ENCODE data around the gene SLC15A5. TPM values are rescaled to one million over a fixed set of nuclear protein-coding genes. Genes with fewer than 3 reads are reported as not detected.

SLC15A5 gene
- total RNA-seq, 1 experiment from 2014 or later, result not detected

DNA sequence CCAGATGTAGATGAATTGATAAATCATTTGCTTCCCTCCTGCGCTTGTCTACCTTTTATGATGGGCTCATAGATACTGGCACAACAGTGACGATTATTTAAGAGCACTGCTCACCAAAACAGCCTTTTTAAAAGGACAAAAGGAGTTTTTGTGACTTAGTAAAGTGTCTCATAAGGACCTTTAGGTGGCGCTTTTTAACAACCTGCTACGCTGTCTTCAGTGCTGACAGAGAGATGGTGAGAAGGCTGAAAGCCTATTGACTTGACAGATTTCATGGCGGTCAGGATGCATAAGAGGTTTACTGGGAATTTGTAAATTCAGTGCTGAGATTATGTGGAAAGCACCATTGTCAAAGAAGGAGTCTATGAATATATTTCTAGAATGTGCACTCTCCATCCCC lies 87.6 kb downstream of the SLC15A5 start:
- H3K4me2 ChIP-seq, result no peak overlapping the region

DNA sequence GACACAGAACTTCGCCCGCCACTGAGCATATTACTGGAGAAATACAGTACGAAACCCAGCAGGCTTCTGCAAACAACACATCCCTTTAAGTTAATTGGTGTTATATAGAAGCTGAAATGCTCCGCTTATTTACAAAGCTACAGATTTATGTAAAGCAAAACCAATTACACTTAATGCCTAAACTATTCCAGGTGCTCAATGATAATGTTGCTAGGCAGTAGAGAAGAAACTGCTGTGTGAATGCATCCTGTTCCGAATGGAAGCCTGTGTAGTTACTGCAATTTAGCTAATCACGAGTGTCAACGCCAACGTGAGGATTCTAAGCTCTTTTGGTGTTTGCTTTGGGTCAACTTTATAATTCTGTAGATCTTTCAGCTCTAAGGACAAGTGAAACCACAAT lies 89.8 kb downstream of the SLC15A5 start:
- TF ChIP-seq, protein P1, sequence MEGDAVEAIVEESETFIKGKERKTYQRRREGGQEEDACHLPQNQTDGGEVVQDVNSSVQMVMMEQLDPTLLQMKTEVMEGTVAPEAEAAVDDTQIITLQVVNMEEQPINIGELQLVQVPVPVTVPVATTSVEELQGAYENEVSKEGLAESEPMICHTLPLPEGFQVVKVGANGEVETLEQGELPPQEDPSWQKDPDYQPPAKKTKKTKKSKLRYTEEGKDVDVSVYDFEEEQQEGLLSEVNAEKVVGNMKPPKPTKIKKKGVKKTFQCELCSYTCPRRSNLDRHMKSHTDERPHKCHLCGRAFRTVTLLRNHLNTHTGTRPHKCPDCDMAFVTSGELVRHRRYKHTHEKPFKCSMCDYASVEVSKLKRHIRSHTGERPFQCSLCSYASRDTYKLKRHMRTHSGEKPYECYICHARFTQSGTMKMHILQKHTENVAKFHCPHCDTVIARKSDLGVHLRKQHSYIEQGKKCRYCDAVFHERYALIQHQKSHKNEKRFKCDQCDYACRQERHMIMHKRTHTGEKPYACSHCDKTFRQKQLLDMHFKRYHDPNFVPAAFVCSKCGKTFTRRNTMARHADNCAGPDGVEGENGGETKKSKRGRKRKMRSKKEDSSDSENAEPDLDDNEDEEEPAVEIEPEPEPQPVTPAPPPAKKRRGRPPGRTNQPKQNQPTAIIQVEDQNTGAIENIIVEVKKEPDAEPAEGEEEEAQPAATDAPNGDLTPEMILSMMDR (conservative IDR thresholded peaks at IDR 0.05), result no peak
- TF ChIP-seq EZH2 (IDR thresholded peaks at IDR 0.05; ENCODE audit: low read depth), result no peak
- BruUV-seq (replicated peaks), result no TSS peak

More for the DNA sequence above, 87.6 kb downstream of the SLC15A5 start:
- H3K9me2 ChIP-seq (ENCODE audit: insufficient read depth), result no peaks in the 10 kb centered on the region
- no peaks in the 10 kb centered on the region for H4K20me1 ChIP-seq (ENCODE audit: insufficient read depth)
- no peak for DNase-seq
- H3K4me3 ChIP-seq, result no peak overlapping the region
- H3K36me3 ChIP-seq (ENCODE audit: low read depth), result no peaks in the 10 kb centered on the region
- intact Hi-C loops (cut with micrococcal nuclease; ENCODE audit: unreplicated experiment), result loop anchor here (1.0 to 5.0 kb wide), 2 partner anchors 157 to 170 kb away; partner anchors contain the start of gene MGST1
- CTCF ChIA-PET, result no interaction called here
- POLR2A ChIA-PET (ENCODE audit: unreplicated experiment), result no interaction called here
- H3K9me3 ChIP-seq (ENCODE audit: insufficient read depth, low read depth), result no peaks in the 10 kb centered on the region
- no TSS peak for BruUV-seq (replicated peaks)
- no peaks in the 10 kb centered on the region for H3K4me1 ChIP-seq (replicated peaks; ENCODE audit: insufficient read depth)
- no peaks in the 10 kb centered on the region for H3K79me2 ChIP-seq (ENCODE audit: low read depth)
- H3F3A ChIP-seq (ENCODE audit: insufficient read depth, low read depth), result no peaks in the 10 kb centered on the region
- no peaks in the 10 kb centered on the region for H3K27me3 ChIP-seq (ENCODE audit: insufficient read depth, low read depth)
- H2AFZ ChIP-seq, result no peak overlapping the region
- TF ChIP-seq, protein P1 (conservative IDR thresholded peaks at IDR 0.05), result peak; percentile 56
- no peak for TF ChIP-seq EZH2 (IDR thresholded peaks at IDR 0.05; ENCODE audit: low read depth)
- H3K27ac ChIP-seq, result no peak overlapping the region

DNA sequence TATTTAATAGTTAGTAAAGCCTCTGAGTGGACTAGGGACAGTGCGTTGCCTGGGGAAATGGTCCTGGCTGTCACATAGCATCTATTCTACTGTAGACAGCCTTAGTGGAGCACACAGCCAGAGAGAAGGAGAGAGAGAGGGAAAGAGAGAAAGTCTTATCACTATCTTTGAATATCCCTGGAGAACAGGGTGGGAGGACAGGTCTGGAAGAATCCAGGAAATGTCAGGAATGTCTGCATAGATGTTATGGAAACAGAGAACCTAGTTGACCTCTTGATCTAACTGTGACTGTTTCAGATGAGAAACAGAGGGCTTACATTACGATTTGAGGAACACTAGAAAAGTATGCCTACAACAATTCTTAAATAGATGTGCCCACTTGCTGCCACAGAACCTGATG lies 92.8 kb downstream of the SLC15A5 start:
- Histone ChIP-seq H2AFZ (no peak overlapping the region), H4K20me1 (ENCODE audit: insufficient read depth) (no peaks in the 10 kb centered on the region), H3K9me3 (ENCODE audit: insufficient read depth, low read depth) (no peaks in the 10 kb centered on the region), H3F3A (ENCODE audit: insufficient read depth, low read depth) (no peaks in the 10 kb centered on the region), H3K79me2 (ENCODE audit: low read depth) (no peaks in the 10 kb centered on the region), H3K27ac (no peak overlapping the region), H3K4me3 (no peak overlapping the region), H3K27me3 (ENCODE audit: insufficient read depth, low read depth) (no peaks in the 10 kb centered on the region), H3K4me2 (no peak overlapping the region), H3K9me2 (ENCODE audit: insufficient read depth) (0 out of 2 replicates have a peak, but pooled peaks cover 4% of the 10 kb centered on the region), H3K4me1 (replicated peaks; ENCODE audit: insufficient read depth) (no peaks in the 10 kb centered on the region), H3K36me3 (ENCODE audit: low read depth) (no peaks in the 10 kb centered on the region)
- TF ChIP-seq, protein P1 (conservative IDR thresholded peaks at IDR 0.05), result no peak
- no peak for TF ChIP-seq EZH2 (IDR thresholded peaks at IDR 0.05; ENCODE audit: low read depth)
- intact Hi-C loops (cut with micrococcal nuclease; ENCODE audit: unreplicated experiment), result no loop called here
- ChIA-PET POLR2A (ENCODE audit: unreplicated experiment) (no interaction called here), CTCF (no interaction called here)
- BruUV-seq (replicated peaks), result no TSS peak
- DNase-seq, result no peak

More for the DNA sequence above, 89.8 kb downstream of the SLC15A5 start:
- H4K20me1 ChIP-seq (ENCODE audit: insufficient read depth), result no peaks in the 10 kb centered on the region
- POLR2A ChIA-PET (ENCODE audit: unreplicated experiment), result no interaction called here
- CTCF ChIA-PET, result no interaction called here
- no peak for DNase-seq
- no peak overlapping the region for H2AFZ ChIP-seq
- no peaks in the 10 kb centered on the region for H3K9me2 ChIP-seq (ENCODE audit: insufficient read depth)
- no peaks in the 10 kb centered on the region for H3K36me3 ChIP-seq (ENCODE audit: low read depth)
- H3F3A ChIP-seq (ENCODE audit: insufficient read depth, low read depth), result no peaks in the 10 kb centered on the region
- H3K79me2 ChIP-seq (ENCODE audit: low read depth), result no peaks in the 10 kb centered on the region
- no peaks in the 10 kb centered on the region for H3K9me3 ChIP-seq (ENCODE audit: insufficient read depth, low read depth)
- no peaks in the 10 kb centered on the region for H3K4me1 ChIP-seq (replicated peaks; ENCODE audit: insufficient read depth)
- H3K27ac ChIP-seq, result no peak overlapping the region
- H3K27me3 ChIP-seq (ENCODE audit: insufficient read depth, low read depth), result no peaks in the 10 kb centered on the region
- H3K4me2 ChIP-seq, result no peak overlapping the region
- intact Hi-C loops (cut with micrococcal nuclease; ENCODE audit: unreplicated experiment), result no loop called here
- H3K4me3 ChIP-seq, result no peak overlapping the region

Data from PC-9 (cell line).